CD4-positive, alpha-beta T cell treated with Interleukin-17A for 1 hour (primary cell): ENCODE results near the gene DOCK1.
"Not testable (repeated sequence)": the region's sequence is repeated elsewhere in the genome, so short reads cannot be mapped to it uniquely, and the experiment has no call there.

Experiments used
- DNase-seq: peaks from one replicate; pipeline ENCODE4 v3.0.0-alpha.2; 2020

DOCK1 gene

DNA sequence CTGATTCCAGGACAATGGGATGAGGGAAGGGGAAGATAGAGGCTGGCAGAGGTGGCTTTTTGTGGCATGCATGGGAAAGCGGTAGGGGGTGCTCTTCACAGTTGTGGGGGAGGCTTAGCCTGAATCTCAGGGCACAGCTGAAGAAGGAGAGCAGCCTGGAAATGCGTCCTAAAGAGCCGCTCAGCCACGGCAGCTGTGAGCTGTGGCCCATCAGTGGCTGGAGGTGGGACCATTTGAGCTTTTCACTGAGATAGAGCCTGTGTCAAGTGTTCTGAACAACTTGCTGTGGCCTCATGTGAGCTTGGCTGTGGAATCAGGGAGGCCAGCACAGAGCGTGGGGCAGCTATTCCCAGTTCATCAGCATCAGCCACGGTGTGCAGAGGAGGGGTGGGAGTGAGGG is 391.5 kb downstream of the DOCK1 start:
- no peak for DNase-seq

DNA sequence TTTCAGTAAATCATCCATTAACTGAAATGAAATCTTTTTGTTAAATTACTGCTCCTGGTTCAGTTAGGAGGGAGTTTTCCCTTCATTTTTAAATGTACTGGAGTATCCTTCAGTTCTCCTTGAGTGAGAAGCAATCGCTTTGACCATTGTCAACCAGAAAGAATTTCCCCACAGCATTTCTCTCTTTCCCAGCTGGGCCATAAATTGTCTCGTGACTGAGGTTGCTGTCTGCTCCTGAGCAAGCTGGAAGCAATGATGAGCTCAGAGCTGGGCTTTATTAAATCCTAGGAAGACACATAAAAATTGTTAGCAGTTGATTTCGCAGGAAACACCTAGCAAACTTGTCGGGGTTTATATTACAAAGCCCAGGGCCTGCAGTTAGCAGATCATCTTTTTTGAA is 393.2 kb downstream of the DOCK1 start:
- DNase-seq = no peak

DNA sequence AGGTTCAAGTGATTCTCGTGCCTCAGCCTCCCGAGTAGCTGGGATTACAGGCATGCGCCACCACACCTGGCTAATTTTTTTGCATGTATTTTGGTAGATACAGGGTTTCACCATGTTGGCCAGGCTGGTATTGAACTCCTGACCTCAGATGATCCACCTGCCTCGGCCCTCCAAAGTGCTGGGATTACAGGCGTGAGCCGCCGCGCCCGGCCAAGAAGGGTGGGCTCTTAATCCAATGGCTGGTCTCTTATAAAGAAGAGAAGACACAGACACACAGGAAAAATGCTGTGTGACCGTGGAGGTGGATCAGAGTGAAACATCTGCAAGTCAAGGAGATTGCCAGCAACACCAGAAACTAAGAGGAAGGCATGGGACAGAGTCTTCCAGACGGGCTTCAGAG is 394.0 kb downstream of the DOCK1 start:
- DNase-seq = not testable (repeated sequence)

DNA sequence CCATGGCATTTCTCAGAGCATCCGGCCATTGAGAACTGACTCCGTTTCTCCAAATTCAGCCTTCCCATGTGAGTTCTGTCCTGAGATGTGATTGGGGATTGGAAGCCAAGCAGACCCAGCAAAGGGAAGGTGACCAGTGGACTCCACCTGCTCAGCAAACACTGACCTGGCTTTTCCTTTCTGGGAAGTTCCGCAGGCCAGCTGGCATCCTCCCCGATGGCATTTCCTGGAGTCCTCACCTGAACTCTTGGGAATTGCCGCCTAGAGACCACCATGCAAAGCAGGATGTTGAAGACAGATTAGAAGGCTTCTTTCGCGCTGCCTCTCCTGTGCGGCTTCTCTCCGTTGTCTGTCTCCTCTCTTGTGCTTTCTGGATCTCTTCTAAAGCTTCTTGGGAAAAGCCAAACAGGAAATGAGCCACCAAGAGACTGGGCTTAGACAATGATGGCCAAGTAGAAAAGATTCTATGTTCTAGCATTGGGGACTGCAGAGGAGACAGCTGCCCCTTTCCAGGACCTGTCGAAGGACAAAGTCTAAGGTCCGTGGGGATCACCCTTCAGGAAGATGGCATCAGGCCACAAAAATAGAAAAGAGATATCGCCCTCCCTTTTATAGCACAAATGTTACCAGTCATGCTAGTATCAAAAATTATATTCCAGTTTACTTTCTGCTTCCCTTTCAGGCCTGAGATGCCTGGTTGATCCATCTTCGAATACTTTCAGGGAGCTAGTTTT is 394.9 kb downstream of the DOCK1 start:
- DNase-seq = no peak

DNA sequence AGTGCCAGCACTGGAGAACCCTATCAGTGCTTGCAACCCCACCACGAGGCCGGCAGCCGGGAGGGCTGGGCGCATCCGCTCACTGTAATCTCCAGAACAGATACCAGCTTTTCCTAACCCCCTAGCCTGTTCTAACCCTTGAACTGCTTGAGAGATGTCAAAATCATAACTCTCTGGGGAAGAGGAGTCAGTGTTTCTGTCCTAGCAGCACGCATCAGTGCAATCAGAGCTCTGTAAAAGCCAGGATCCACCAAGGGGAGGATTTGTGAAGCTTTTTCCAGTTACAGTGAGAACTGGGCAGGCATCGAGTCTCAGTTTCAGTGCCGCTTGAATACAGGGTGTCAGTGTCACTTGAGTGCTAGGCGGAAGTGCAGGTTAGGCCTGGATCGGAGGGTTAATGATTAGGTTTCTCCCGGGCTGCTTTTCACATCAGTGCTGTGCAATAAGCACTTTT is 395.7 kb downstream of the DOCK1 start:
- DNase-seq = no peak

DNA sequence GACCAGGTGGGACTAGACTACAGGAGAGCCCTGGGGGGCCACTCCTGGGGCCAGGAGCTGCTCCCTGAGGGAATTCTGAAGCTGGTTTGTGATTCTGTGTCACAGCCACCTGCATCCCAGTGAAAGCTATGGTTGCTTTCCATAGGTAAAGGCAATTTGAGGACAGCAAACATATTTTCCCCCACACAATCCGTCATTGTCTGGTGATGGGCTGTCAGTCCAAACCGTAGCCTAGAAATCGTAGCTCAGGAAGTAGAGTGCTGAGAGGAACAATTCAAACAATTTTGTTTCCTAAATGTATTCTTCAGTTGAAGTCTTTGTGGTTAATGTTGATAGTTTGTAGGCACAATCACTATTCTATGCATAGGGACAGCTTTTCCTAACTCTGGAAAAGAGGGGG is 397.1 kb downstream of the DOCK1 start:
- DNase-seq = no peak

DNA sequence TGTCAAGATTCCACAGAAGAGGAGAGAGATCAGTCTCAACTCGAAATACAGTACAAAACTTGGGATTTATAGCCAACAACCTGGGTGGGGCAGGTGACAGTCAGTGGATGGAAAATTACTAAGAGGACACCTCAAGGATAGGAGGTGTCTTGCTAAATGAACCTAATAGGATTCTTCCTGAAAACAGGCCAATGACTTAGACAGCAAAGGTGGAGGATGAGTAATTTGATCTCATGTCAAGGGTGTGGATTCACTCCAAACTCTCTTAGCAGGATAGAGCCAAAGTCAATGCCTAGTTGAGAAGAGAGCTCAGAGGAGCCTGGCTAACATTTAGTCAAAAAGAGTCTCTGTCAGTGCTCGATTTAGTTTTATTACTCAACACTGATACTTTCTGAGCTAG is 397.9 kb downstream of the DOCK1 start:
- DNase-seq = no peak

DNA sequence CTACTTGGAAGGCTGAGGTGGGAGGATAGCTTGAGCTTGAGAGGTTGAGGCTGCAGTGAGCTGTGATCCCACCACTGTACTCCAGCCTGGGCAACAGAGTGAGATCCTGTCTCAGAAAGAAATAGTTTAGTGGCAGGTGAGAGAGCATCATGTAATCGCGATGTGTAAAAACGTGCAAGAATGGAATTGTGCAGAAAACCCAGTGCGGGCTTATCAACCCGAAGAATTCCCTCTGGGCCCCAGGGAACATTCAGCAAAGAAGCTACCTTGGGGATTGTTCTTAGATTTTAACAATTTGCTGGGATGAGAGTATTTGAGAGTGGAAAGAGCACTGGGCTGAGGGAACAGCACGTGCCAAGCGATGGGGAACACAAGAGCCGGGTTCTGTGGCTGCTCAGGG is 398.5 kb downstream of the DOCK1 start:
- DNase-seq = no peak

DNA sequence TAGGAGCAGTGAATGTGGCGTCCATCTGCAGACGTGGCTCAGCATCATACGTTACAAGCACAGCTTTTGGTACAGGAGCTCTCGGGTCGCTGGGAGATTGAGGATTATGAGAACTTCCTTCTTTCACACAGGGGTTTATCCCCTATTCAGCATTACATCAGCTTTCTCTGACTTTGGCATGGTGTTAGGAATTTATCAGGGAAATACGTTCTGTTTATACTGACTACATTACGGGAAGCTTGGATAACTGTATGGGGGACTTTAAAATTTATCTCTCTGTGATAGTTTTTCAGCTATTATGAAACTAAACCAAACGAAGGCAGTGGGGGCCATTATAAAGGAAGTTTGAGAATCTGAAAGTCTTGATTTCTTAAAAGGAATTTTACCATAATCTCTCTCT is 401.3 kb downstream of the DOCK1 start:
- DNase-seq = no peak

DNA sequence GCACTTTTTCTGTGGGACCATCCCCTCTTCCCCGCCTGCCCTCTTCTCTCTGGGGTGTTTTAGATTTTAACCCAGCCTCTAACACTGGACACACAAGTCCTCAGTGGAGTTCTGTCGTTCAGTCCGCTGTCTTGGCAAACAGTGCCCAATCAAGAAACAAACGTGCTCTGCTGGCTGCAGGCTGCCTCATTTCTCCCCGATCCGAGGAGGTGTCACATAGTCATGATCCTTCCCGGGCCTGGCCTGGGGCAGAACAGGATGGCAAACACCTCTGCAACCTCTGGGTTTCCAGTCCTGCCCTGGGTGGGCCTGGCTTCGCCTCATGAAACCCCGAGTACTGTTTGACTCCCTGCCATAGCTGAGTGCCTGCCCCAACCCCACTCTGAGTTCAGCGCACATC is 402.1 kb downstream of the DOCK1 start:
- DNase-seq = no peak

DNA sequence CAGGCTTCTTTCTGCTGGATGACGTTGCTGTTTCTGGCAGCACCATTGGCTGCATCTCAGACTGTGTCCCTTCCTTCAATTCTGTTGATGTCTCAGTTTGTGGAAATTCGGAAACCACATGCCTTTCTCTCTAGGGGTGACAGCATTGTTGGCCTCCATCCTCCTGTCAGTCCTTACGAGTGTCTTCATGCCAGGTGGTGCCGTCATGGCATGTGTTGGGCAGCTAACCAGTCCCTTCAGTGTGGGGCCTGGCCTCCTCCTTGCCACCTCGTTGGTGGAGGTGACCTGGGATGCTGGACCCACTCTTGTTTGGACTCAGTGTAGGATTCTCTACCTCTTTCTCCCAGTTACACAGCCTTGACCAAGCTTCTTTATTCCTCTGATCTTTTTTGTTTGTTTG is 402.8 kb downstream of the DOCK1 start:
- DNase-seq = no peak

DNA sequence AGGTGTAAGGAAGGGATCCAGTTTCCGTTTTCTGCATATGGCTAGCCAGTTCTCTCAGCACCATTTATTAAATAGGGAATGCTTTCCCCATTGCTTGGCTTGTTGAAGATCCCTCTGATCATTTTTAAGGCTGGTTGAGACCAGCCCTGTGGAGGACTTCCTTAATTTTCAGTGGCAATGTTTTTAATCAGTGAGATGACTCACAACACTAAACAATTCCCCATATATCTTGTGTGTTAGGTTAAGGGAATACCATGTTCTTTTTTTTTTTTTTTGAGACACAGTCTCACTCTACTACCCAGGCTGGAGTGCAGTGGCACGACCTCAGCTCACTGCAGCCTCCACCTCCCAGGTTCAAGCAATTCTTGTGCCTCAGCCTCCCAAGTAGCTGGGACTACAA is 404.4 kb downstream of the DOCK1 start:
- DNase-seq = not testable (repeated sequence)

DNA sequence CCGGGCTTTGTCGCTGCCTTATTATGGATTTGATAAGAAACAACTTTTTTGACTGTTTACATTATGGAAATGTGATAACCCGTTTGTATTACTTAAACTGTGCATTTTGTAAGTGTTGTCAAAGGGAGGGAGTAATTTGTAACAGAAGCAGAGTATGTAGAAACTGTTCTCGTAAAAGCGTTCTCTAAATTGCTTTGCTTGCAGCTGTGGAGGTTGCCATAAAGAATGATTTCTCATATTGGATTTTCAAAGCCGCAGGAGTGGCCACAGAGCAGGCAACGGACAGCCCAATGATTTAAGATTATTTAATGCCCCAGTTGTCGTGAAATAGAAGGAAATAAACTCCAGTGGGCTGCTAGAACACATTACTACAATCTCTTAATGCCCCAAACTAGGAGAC is 405.2 kb downstream of the DOCK1 start:
- no peak for DNase-seq

DNA sequence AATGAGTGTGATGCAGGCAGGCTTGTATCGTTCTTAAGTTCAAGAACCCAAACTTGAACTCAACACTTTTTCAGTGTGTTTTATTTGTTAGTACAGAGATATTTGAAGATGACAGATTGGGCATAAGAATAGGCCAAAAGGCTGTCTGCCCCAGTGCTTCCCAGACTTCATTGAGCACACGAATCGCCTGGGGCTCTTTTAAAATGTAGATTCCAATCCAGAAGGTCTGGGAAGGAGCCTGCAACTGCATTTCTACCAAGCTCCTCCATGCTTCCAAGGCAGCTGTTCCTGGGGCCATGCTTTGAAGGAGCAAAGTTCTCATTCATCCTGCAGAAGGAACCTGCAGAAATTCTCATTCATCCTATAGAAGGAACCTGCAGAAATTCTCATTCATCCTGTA is 405.7 kb downstream of the DOCK1 start:
- no peak for DNase-seq

DNA sequence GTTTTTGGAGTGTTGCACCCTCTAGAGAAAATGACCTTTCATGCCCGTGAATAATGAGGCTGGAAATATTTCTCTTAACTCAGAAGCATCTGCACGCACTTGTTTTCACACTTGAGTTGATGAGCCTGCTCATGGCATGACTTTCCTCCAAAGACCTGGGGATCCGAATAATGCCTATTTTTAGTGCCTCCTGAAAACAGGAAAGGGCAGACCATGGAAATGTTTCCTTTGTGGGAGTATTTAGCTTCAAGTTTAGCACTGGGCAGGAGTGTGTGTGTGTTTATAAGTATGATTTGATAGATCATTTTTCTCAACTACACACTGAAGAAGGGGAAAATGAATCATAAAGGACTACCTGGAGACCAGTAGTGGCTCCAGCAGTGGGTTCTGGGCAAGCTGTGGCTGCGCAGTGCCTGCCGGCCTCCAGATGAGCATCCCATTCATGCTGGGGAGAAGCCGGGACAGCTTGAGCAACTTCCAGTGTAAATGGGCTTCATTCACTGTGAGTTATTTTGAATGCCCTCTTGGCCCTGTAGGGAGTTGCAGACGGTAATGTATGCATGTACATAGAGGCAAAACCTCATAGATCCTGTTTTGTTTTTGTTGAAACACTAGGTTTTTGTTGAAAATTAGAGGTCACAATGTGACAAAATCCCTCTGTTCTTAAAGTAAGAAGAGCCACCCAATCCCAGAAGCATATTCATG is 408.9 kb downstream of the DOCK1 start:
- DNase-seq = no peak

DNA sequence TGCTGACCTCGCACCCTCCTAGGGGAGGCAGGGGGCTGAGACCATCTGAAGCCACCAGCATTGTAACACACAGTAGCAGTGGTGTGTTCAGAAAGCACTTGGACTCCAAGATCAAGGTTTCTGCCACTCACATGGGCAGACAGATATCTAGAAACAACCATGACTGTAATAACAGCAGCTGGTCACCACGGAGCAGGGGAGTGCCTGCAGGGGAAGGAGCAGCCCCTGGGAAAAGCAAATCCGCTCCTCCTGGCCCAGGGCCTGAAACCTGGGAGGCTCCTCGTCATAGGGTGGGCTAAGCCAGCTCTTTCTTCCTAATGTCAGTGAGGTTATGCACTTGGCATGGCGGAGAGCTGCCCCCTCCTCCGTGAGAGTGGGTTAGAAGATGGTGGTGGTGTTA is 409.6 kb downstream of the DOCK1 start:
- DNase-seq = no peak

DNA sequence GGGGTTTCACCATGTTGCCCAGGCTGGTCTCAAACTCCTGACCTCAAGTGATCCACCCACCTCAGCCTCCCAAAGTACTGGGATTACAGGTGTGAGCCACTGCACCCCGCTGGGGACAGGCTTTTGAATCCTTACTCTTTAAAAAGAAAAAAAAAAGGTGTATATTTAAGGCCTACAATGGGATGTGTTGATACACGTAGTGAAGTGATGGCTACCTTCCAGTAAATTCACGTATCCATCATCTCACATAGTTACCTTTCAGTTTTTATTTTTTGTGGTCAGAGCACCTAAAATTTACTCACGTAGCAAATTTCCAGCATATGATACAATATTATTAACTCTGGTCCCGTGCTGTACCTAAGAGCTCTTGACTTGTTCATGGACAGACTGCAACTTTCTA is 410.7 kb downstream of the DOCK1 start:
- no peak for DNase-seq

DNA sequence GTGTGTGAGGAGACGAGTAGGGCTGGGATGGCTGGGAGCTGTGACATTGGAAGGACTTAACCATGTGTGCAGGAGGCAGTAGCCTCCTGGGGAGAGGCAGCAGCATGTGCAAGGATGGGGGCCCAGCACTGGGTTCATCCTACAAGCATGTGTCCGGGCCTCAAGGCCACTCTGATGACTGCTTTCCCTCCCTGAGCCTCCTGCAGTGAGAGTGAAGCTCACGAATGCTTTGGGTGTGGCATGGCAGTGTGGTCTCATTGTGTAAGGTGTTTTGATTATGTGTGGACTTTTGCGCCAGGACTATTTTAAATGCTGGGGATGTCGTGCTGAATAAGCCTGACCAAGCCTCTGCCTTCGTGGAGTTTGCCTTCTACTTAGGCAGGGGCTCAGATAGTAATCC is 413.2 kb downstream of the DOCK1 start:
- no peak for DNase-seq

DNA sequence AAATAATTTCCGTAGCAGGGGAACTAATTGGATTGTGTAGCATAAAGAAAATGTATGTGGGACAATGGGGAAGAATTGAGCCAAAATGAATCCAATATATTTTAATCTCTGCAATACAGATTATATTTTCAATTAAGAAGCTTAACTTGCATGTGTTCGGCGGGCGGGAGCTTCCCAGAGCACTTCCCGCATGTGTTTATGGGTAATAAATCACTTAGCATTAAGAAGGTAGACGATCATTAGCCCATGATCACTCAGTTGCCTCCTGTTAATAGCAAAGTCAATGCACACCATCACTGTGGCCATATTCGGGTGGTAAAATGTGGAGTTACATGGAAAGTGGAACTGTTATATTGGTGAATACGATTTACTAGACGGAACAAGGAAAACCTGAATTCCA is 414.0 kb downstream of the DOCK1 start:
- DNase-seq = no peak

DNA sequence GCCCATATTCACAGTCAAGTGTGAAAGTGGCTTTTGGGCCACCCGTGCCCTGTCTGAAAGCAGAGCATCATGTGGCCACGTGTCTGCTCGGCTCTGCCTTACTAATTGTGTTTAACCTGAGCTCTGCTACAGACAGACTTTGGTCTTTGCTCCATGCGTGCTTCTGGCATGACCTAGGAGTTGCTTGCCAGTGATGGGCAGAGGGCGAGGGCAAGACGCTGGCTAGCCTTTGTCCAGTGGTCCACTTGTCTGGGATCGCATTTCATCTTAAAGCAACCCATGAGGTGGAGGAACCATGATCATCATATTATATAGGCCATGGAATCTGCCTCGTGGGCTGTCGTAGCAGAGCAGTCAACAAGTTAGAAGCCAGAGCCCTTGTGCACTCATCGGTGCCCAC is 414.5 kb downstream of the DOCK1 start:
- DNase-seq = no peak

DNA sequence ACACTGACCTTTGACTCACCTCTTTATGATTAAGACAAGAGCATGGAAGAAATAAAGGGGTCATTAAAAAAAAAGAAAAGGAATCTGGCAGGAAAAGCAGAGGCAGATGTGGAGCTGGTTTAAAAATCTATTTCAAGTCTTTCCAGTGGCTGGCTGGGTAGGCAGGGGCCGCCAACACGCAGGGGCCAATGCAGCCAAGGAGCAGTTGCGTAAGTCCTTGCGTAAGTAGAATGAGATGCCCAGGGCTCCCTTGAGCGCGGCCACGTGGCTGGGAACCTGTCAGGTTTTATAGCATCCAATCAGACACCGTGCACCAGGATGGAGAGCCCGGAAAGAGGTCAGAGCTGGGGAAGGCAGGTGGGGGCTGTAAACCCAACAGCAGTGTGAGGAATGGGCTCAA is 414.9 kb downstream of the DOCK1 start:
- DNase-seq = no peak

DNA sequence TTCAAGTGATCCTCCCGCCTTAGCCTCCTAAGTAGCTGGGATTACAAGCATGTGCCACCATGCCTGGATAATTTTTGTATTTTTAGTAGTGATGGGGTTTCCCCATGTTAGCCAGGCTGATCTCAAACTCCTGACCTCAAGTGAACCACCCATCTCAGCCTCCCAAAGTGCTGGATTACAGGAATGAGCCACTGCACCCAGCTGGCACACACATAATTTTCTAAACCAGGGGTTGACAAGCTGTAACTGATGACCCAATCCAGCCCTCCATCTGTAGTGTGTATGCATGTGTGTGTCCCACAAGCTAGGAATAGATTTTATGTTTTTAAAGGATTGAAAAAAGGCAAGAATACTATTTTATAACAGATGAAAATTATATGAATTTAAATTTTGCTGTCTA is 417.1 kb downstream of the DOCK1 start:
- no peak for DNase-seq

DNA sequence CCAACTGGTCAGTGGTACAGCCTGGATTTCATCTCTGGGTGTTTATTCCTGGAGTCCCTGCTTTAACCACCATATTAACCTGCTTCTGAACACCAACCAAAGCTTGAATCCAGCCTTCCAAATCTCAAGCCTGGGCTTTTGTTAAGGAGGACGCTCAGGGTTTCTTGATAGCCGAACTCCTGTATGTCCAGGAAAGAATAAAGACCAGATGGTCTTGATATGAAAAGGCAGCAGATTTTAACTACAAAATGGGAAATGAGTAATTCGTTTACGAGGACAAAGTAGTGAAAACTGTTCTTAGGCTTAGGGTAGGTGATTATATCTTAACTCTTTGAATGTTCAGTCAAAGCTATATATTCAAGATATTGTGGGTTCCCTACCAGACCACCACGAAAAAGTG is 420.3 kb downstream of the DOCK1 start:
- DNase-seq = no peak

DNA sequence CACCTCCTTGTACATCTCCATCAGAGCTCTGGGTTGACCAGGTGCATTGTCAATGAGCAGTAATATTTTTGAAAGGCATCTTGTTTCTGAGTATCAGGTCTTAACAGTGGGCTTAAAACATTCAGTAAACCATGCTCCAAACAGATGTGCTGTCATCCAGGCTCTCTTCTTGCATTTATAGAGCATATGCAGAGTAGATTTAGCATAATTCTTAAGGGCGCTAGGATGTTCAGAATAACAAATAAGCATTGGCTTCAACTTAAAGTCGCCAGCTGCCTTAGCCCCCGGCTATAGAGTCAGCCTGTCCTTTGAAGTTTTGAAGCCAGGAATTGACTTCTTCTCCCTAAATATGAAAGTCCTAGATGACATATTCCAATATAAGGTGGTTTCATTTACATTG is 421.7 kb downstream of the DOCK1 start:
- no peak for DNase-seq

DNA sequence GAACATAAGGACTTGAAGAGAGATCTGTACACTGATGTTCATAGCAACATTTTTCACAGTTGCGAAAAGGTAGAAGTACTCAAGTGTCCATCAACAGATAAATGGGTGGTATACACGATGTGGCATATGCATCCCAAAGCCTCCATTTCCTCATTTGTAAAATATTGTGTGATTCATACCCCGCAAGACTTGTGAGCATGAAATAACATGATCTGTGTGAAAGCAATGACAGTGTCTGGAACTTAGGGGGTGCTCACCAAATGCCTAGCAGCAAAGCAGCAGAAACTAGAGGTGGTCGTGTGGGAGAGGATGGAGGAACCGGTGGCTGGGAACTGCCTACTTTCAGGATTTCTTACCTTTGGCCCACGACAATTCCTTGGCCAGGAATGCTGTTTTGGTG is 426.5 kb downstream of the DOCK1 start:
- no peak for DNase-seq
